K562 (cell line): ENCODE results near the gene GART. TPM values are rescaled to one million over a fixed set of nuclear protein-coding genes. Genes with fewer than 3 reads are reported as not detected.
A peak's percentile ranks its signal among the peaks of the same experiment; 100 is the strongest.

ENCODE experiments used
- ATAC-seq: fragments of 200-7000 bp; cut with Tn5 transposase; 3 replicates; pipeline ENCODE4 v1.9.1; 2020; ENCODE audit warnings: moderate library complexity
- BruUV-seq: library from RNA; stranded (reverse); fragments of 400-500 nt; replicated peaks from 2 replicates; lab custom pipeline; 2021; lab: Mats Ljungman, UMichigan
- CTCF ChIA-PET: fragments of 300-600 bp; formaldehyde crosslinking; extraction: SDS; loops from one replicate; lab custom pipeline; 2021; ENCODE audit warnings: low intra/inter-chr PET ratio; lab: Yijun Ruan, JAX
- POLR2A ChIA-PET: fragments of 300-600, 350-650 bp; sonication (Branson Sonifier 250); formaldehyde crosslinking; extraction: SDS; loops from one replicate; lab custom pipeline; 2021; ENCODE audit warnings: antibody characterized with exemption, inconsistent platforms; lab: Yijun Ruan, JAX
- DNase-seq, 4 experiments: peaks; one replicate each; pipeline versions ENCODE4 v3.0.0 to v3.0.0-alpha.2; 2011 to 2018; ENCODE audit warnings: low spot score in 3 of 4, mixed read lengths in 3 of 4; ENCODE audit errors: extremely low read depth in 1 of 4
- FAIRE-seq: peaks from 2 replicates; lab custom pipeline; 2011; peaks lifted over from hg19 to GRCh38; lab: Jason Lieb, UNC
- H2AFZ ChIP-seq: 2 replicates; pipeline ENCODE4 v1.6.0; 2011; ENCODE audit warnings: low read depth, low read length, control low read depth, inconsistent platforms
- H3K27ac ChIP-seq: fragments of 200-600 bp; 3 replicates; pipeline ENCODE4 v1.8.0; 2011; ENCODE audit warnings: low read depth, mild to moderate bottlenecking, control low read depth, inconsistent platforms, low read length, moderate library complexity, mixed read lengths; ENCODE audit errors: extremely low read depth
- H3K27me3 ChIP-seq, 2 experiments: fragments of 300-600 bp in 1 of 2; 2 replicates in 1 of 2; 3 replicates in 1 of 2; pipeline versions ENCODE4 v1.6.0 to v1.8.0; 2011; ENCODE audit warnings: inconsistent platforms in 2 of 2, low read length in 2 of 2, mild to moderate bottlenecking in 1 of 2, mixed read lengths in 1 of 2, moderate library complexity in 1 of 2; ENCODE audit not compliant: control insufficient read depth in 2 of 2, insufficient read depth in 2 of 2
- H3K36me3 ChIP-seq: fragments of 300-600 bp; 3 replicates; pipeline ENCODE4 v1.8.0; 2011; ENCODE audit warnings: mild to moderate bottlenecking, low read length, inconsistent platforms; ENCODE audit not compliant: control insufficient read depth, insufficient read depth
- H3K4me1 ChIP-seq, 2 experiments: fragments of 200-600 bp in 1 of 2; replicated peaks in 1 of 2; 2 replicates in 1 of 2; 3 replicates in 1 of 2; pipeline versions ENCODE4 v1.5.1 to v1.8.0; 2011; ENCODE audit warnings: inconsistent platforms in 2 of 2, low read length in 2 of 2, mild to moderate bottlenecking in 1 of 2, mixed read lengths in 1 of 2, moderate library complexity in 1 of 2; ENCODE audit not compliant: control insufficient read depth in 2 of 2, insufficient read depth in 2 of 2
- H3K4me2 ChIP-seq: 2 replicates; pipeline ENCODE4 v1.6.1; 2011; ENCODE audit warnings: low read length, control low read depth, inconsistent platforms, mixed read lengths; ENCODE audit not compliant: insufficient read depth
- H3K4me3 ChIP-seq: fragments of 200-600 bp; sonication (generic), shearing (Covaris generic); 2 replicates; pipeline ENCODE4 v1.5.1; 2016; ENCODE audit warnings: control low read depth, inconsistent platforms
- H3K79me2 ChIP-seq: fragments of 200-600 bp; 3 replicates; pipeline ENCODE4 v1.8.0; 2011; ENCODE audit warnings: low read length, inconsistent platforms; ENCODE audit not compliant: control insufficient read depth, insufficient read depth
- H3K9ac ChIP-seq, 2 experiments: 2 replicates each; pipeline versions ENCODE4 v1.6.0 to v1.6.1; 2011; ENCODE audit warnings: low read depth in 2 of 2, low read length in 2 of 2, control low read depth in 1 of 2, inconsistent platforms in 1 of 2, mild to moderate bottlenecking in 1 of 2, mixed read lengths in 1 of 2; ENCODE audit not compliant: insufficient read depth in 1 of 2
- H3K9me1 ChIP-seq: one replicate; pipeline ENCODE4 v1.6.0; 2011; ENCODE audit warnings: inconsistent platforms, mild to moderate bottlenecking, low read length, moderate library complexity; ENCODE audit not compliant: control insufficient read depth, insufficient read depth
- H3K9me3 ChIP-seq: replicated peaks from 2 replicates; pipeline ENCODE4 v1.5.1; 2011; ENCODE audit warnings: low read depth, low read length, inconsistent platforms; ENCODE audit not compliant: control insufficient read depth, insufficient read depth
- H4K20me1 ChIP-seq: replicated peaks from 2 replicates; pipeline ENCODE4 v1.6.1; 2011; ENCODE audit warnings: low read length, inconsistent platforms, mixed read lengths; ENCODE audit not compliant: control insufficient read depth, insufficient read depth
- BRD4 ChIP-seq: fragments of 200-600 bp; sonication (generic); IDR thresholded peaks from 2 replicates; pipeline ENCODE4 v1.6.1; 2017; ENCODE audit warnings: inconsistent platforms
- COPS2 ChIP-seq: fragments of 450-650 bp; conservative IDR thresholded peaks from 2 replicates; pipeline ENCODE4 v1.6.1; 2016; ENCODE audit warnings: mild to moderate bottlenecking, moderate library complexity
- KLF16 ChIP-seq: IDR thresholded peaks from 2 replicates; pipeline ENCODE4 v1.6.1; 2016; ENCODE audit warnings: antibody characterized with exemption
- POLR2A ChIP-seq: fragments of 450-650 bp; conservative IDR thresholded peaks from 2 replicates; pipeline ENCODE4 v1.6.1; 2016
- POLR2B ChIP-seq: fragments of 450-650 bp; IDR thresholded peaks from 2 replicates; pipeline ENCODE4 v1.6.1; 2018; ENCODE audit warnings: low read depth; ENCODE audit not compliant: partially characterized antibody
- WGBS: fragments of 100-300 bp; shearing (Covaris generic); methylation state at CpG from one replicate; pipeline ENCODE4 v1.1.6; 2016; ENCODE audit warnings: low coverage, mixed read lengths; ENCODE audit not compliant: insufficient coverage; ENCODE audit errors: missing lambda C conversion rate; 5-methylcytosine and 5-hydroxymethylcytosine counted together
- in situ Hi-C: fragments of 300-500 bp; cut with MboI; formaldehyde crosslinking; loops from 4 replicates; pipeline ENCODE4 v1.15.0; 2018; ENCODE audit warnings: inconsistent platforms, mixed read lengths
- intact Hi-C: fragments of 100-400 bp; cut with micrococcal nuclease; formaldehyde crosslinking; loops from 2 replicates; pipeline ENCODE4 v1.14.2; 2022
- polyA plus RNA-seq, 8 experiments: library from polyadenylated mRNA; depleted of rRNA in 4 of 8; stranded (reverse) in 5 of 8; unstranded in 3 of 8; fragments of >200 nt; fragmentation: Nextera tagmentation in 2 of 8; fragmentation: Illumina TruSeq in 1 of 8; extraction: Ambion mirVana in 2 of 8; extraction: Trizol in 1 of 8; gene quantifications; 2 replicates each; pipeline versions ENCODE4 v1.2.1 to v1.2.3, GENCODE V29; 2011 to 2014; ENCODE audit warnings: inconsistent platforms in 1 of 8, missing spikeins in 1 of 8
- total RNA-seq, 7 experiments: library from RNA; depleted of rRNA in 6 of 7; stranded (reverse); fragments of >200 nt in 6 of 7; fragmentation: Illumina TruSeq in 2 of 7; extraction: Trizol in 2 of 7; gene quantifications; 2 replicates each; pipeline versions ENCODE4 v1.2.1 to v1.2.3, GENCODE V29; 2011 to 2021; ENCODE audit warnings: low replicate concordance in 1 of 7

The GART gene
- total and polyA plus RNA-seq, 9 of the 15 experiments (the other 6 are each of a cell fraction or from before 2014, with no cell fraction given) = 141 to 429 (median 349) TPM

- WGBS = 95% methylated on average over 18 of the region's 18 CpGs
- DNase-seq = no peak
- in situ Hi-C loops = no loop called here
- H3K36me3 ChIP-seq = peaks cover 97% of the 10 kb centered on the region
- peaks cover 0 to 9% of the 10 kb centered on the region in 2 experiments; a peak in 1 of 5 replicates for H3K4me1 ChIP-seq
- no peak; the same call in 2 of the 3 replicates for ATAC-seq
- 0 out of 2 replicates have a peak, but pooled peaks cover 4% of the 10 kb centered on the region for H4K20me1 ChIP-seq
- peaks cover 31% of the 10 kb centered on the region for H3K9me3 ChIP-seq
- no peaks in the 10 kb centered on the region for H3K9me1 ChIP-seq
- BruUV-seq = no TSS peak
- no peak overlapping the region for H3K4me2 ChIP-seq
- no peak for FAIRE-seq
- H3K9ac ChIP-seq = no peak overlapping the region
- ChIA-PET POLR2A (interaction anchor here (0.6 to 10.6 kb wide), 3 partner anchors 10 to 711 kb away, joined by 3 to 130 read pairs (median 99); partner anchors contain the start of genes GART and SON), CTCF (no interaction called here)
- peaks cover 97% of the 10 kb centered on the region for H3K79me2 ChIP-seq
- H3K27ac ChIP-seq = no peak overlapping the region
- H3K27me3 ChIP-seq = no peaks in the 10 kb centered on the region
- intact Hi-C loops = no loop called here
- no peak overlapping the region for H3K4me3 ChIP-seq
- H2AFZ ChIP-seq = no peak overlapping the region
- TF ChIP-seq POLR2B = peak; percentile 58
- 0 out of 2 replicates have a peak, but pooled peaks have one; percentile 53 for TF ChIP-seq POLR2A
- 0 out of 2 replicates have a peak, but pooled peaks have one; percentile 44 for TF ChIP-seq KLF16
- no peak for TF ChIP-seq BRD4
- TF ChIP-seq COPS2 = no peak
Observed at GRCh38 chr21:33554236-33554981, 12.5 kb upstream of the GART start.
